ENCODE data around the gene SFI1.

SFI1 gene

GRCh38 chr22:31637891-31638618 lies 141.7 kb downstream of the SFI1 start:
- peak; percentile 49 for DNase-seq (ENCODE audit: low spot score)

- no peak for DNase-seq (ENCODE audit: low spot score)
These were observed 143.2 kb downstream of the SFI1 start for GRCh38 chr22:31639436-31640039.

GRCh38 chr22:31646186-31647019 lies 150.1 kb downstream of the SFI1 start:
- peak; percentile 75 for DNase-seq (ENCODE audit: low spot score)

- no peak for DNase-seq (ENCODE audit: low spot score)
These were observed 150.7 kb downstream of the SFI1 start for GRCh38 chr22:31647066-31647465.

- no peak for DNase-seq (ENCODE audit: low spot score)
These were observed 151.4 kb downstream of the SFI1 start for GRCh38 chr22:31647523-31648320.

- DNase-seq (ENCODE audit: low spot score): no peak
These were observed 154.1 kb downstream of the SFI1 start for GRCh38 chr22:31650391-31650790.

- no peak for DNase-seq (ENCODE audit: low spot score)
These were observed 155.3 kb downstream of the SFI1 start for GRCh38 chr22:31651664-31652063.

- DNase-seq (ENCODE audit: low spot score): no peak
These were observed 155.8 kb downstream of the SFI1 start for GRCh38 chr22:31652088-31652487.

- no peak for DNase-seq (ENCODE audit: low spot score)
These were observed 156.8 kb downstream of the SFI1 start for GRCh38 chr22:31652911-31653684.

GRCh38 chr22:31653944-31654343 lies 157.6 kb downstream of the SFI1 start:
- DNase-seq (ENCODE audit: low spot score): no peak

GRCh38 chr22:31654408-31654807 lies 158.1 kb downstream of the SFI1 start:
- DNase-seq (ENCODE audit: low spot score): no peak

GRCh38 chr22:31659246-31659645 lies 162.9 kb downstream of the SFI1 start:
- no peak for DNase-seq (ENCODE audit: low spot score)

GRCh38 chr22:31660860-31661341 lies 164.6 kb downstream of the SFI1 start:
- peak; percentile 57 for DNase-seq (ENCODE audit: low spot score)

GRCh38 chr22:31661851-31662667 lies 165.7 kb downstream of the SFI1 start, which contains the start of gene PISD:
Gene PISD, minus strand, starts transcription at chr22:31662215. Its CDS starts 7 bp downstream, at chr22:31662208.
- peak; percentile 97 for DNase-seq (ENCODE audit: low spot score)

- no peak for DNase-seq (ENCODE audit: low spot score)
These were observed 166.3 kb downstream of the SFI1 start for GRCh38 chr22:31662668-31663037.
